ENCODE data around the gene LRRC10B. TPM values are rescaled to one million over a fixed set of nuclear protein-coding genes. Genes with fewer than 3 reads are reported as not detected.

Gene LRRC10B
- total RNA-seq, 2 experiments from 2014 or later = not detected

GRCh38 chr11:61468002-61468401 lies 40.5 kb upstream of the LRRC10B start:
- Mint-ChIP-seq H3K9me3 (no peaks in the 10 kb centered on the region), H3K4me1 (ENCODE audit: low read depth) (no peaks in the 10 kb centered on the region), H3K36me3 (ENCODE audit: low read depth) (peaks cover 38% of the 10 kb centered on the region), H3K27ac (no peak overlapping the region), H3K4me3 (no peak overlapping the region), H3K27me3 (no peaks in the 10 kb centered on the region)
- TF ChIP-seq CTCF (IDR thresholded peaks at IDR 0.05) = no peak
- H3K4me3 ChIP-seq (ENCODE audit: low read length) = no peak overlapping the region
- H3K36me3 ChIP-seq (ENCODE audit: insufficient read depth, low read length) = peaks cover 13% of the 10 kb centered on the region
- no peak overlapping the region for H3K27ac ChIP-seq (ENCODE audit: low read depth in 1 of 2, low read length in 2 of 2)
- ChIA-PET POLR2A (no interaction called here), CTCF (no interaction called here)
- DNase-seq (no peak), ATAC-seq (ENCODE audit: poor library complexity) (no peak)
- intact Hi-C loops (cut with DNase I, micrococcal nuclease) = no loop called here
- peaks cover 0 to 4% of the 10 kb centered on the region in 2 experiments for H3K9me3 ChIP-seq (ENCODE audit: control insufficient read depth in 1 of 2, insufficient read depth in 1 of 2, low read length in 2 of 2)
- H3K27me3 ChIP-seq (ENCODE audit: control insufficient read depth in 1 of 2, insufficient read depth in 2 of 2, low read length in 2 of 2) = no peaks in the 10 kb centered on the region
- no peaks in the 10 kb centered on the region for H3K4me1 ChIP-seq (ENCODE audit: insufficient read depth, low read length)

- CTCF ChIA-PET = interaction anchor here (0.7 kb wide), 1 partner anchor 612 kb away, joined by 3 read pairs; no protein-coding TSS in a partner anchor
- Histone ChIP-seq H3K4me1 (ENCODE audit: insufficient read depth, low read length) (no peaks in the 10 kb centered on the region), H3K9me3 (ENCODE audit: control insufficient read depth in 1 of 2, insufficient read depth in 1 of 2, low read length in 2 of 2) (no peaks in the 10 kb centered on the region), H3K27ac (ENCODE audit: low read depth in 1 of 2, low read length in 2 of 2) (no peak overlapping the region), H3K27me3 (ENCODE audit: control insufficient read depth in 1 of 2, insufficient read depth in 2 of 2, low read length in 2 of 2) (no peaks in the 10 kb centered on the region), H3K4me3 (ENCODE audit: low read length) (no peak overlapping the region), H3K36me3 (ENCODE audit: insufficient read depth, low read length) (peaks cover 13% of the 10 kb centered on the region)
- no peak overlapping the region for H3K27ac Mint-ChIP-seq
- TF ChIP-seq CTCF (IDR thresholded peaks at IDR 0.05) = no peak
- POLR2A ChIA-PET = no interaction called here
- no peaks in the 10 kb centered on the region for H3K9me3 Mint-ChIP-seq
- ATAC-seq (ENCODE audit: poor library complexity) (no peak), DNase-seq (no peak)
- intact Hi-C loops (cut with DNase I, micrococcal nuclease) = no loop called here
- H3K27me3 Mint-ChIP-seq = no peaks in the 10 kb centered on the region
- H3K4me1 Mint-ChIP-seq (ENCODE audit: low read depth) = no peaks in the 10 kb centered on the region
- no peak overlapping the region for H3K4me3 Mint-ChIP-seq
- H3K36me3 Mint-ChIP-seq (ENCODE audit: low read depth) = peaks cover 40% of the 10 kb centered on the region
Measured at GRCh38 chr11:61472282-61472681, 36.3 kb upstream of the LRRC10B start.

GRCh38 chr11:61472868-61473267 lies 35.7 kb upstream of the LRRC10B start:
- Histone ChIP-seq H3K4me3 (ENCODE audit: low read length) (no peak overlapping the region), H3K36me3 (ENCODE audit: insufficient read depth, low read length) (peaks cover 11% of the 10 kb centered on the region), H3K27me3 (ENCODE audit: control insufficient read depth in 1 of 2, insufficient read depth in 2 of 2, low read length in 2 of 2) (no peaks in the 10 kb centered on the region), H3K27ac (ENCODE audit: low read depth in 1 of 2, low read length in 2 of 2) (no peak overlapping the region), H3K4me1 (ENCODE audit: insufficient read depth, low read length) (peaks cover 5% of the 10 kb centered on the region), H3K9me3 (ENCODE audit: control insufficient read depth in 1 of 2, insufficient read depth in 1 of 2, low read length in 2 of 2) (no peaks in the 10 kb centered on the region)
- POLR2A ChIA-PET = no interaction called here
- CTCF ChIA-PET = interaction anchor here (0.7 kb wide), 2 partner anchors 70 to 612 kb away, joined by 3 to 4 read pairs; no protein-coding TSS in a partner anchor
- Mint-ChIP-seq H3K4me1 (ENCODE audit: low read depth) (peaks cover 3% of the 10 kb centered on the region), H3K36me3 (ENCODE audit: low read depth) (peaks cover 35% of the 10 kb centered on the region), H3K27ac (no peak overlapping the region), H3K4me3 (no peak overlapping the region), H3K9me3 (no peaks in the 10 kb centered on the region), H3K27me3 (no peaks in the 10 kb centered on the region)
- intact Hi-C loops (cut with DNase I, micrococcal nuclease) = no loop called here
- TF ChIP-seq CTCF (IDR thresholded peaks at IDR 0.05) = no peak
- DNase-seq (no peak), ATAC-seq (ENCODE audit: poor library complexity) (no peak)

All from CD4-positive, alpha-beta T cell (primary cell).